Measurements from ENCODE around the gene IL15RA.

- TF ChIP-seq, protein P1, sequence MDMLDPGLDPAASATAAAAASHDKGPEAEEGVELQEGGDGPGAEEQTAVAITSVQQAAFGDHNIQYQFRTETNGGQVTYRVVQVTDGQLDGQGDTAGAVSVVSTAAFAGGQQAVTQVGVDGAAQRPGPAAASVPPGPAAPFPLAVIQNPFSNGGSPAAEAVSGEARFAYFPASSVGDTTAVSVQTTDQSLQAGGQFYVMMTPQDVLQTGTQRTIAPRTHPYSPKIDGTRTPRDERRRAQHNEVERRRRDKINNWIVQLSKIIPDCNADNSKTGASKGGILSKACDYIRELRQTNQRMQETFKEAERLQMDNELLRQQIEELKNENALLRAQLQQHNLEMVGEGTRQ (IDR thresholded peaks at IDR 0.05): no peak
- TF ChIP-seq E2F6 (IDR thresholded peaks at IDR 0.05; ENCODE audit: borderline replicate concordance, low read depth): no peak
- no peak for TF ChIP-seq CHD2 (IDR thresholded peaks at IDR 0.05; ENCODE audit: low read length, partially characterized antibody)
Measured at GRCh38 chr10:5952731-5953385, 24.5 kb downstream of the IL15RA start.
